Duodenal mucosa (tissue), 2 donors: ENCODE results near the gene NUP153.
"Not testable (repeated sequence)": the region's sequence is repeated elsewhere in the genome, so short reads cannot be mapped to it uniquely, and the experiment has no call there.

Experiments
- H3K27ac ChIP-seq: one replicate; pipeline ENCODE4 v1.7.0; 2013; ENCODE audit warnings: low read depth, low read length
- H3K27me3 ChIP-seq, 2 donors: one replicate each; pipeline ENCODE4 v1.7.0; 2013; ENCODE audit warnings: low read length in 2 of 2, control low read depth in 1 of 2; ENCODE audit not compliant: insufficient read depth in 2 of 2, control insufficient read depth in 1 of 2
- H3K36me3 ChIP-seq, 2 donors: one replicate each; pipeline ENCODE4 v1.7.0; 2013; ENCODE audit warnings: low read length in 2 of 2, control low read depth in 1 of 2; ENCODE audit not compliant: insufficient read depth in 2 of 2, control insufficient read depth in 1 of 2
- H3K4me1 ChIP-seq, 2 donors: one replicate each; pipeline ENCODE4 v1.7.0; 2013; ENCODE audit warnings: low read length in 2 of 2, control low read depth in 1 of 2; ENCODE audit not compliant: insufficient read depth in 2 of 2, control insufficient read depth in 1 of 2
- H3K4me3 ChIP-seq, 2 donors: one replicate each; pipeline ENCODE4 v1.7.0; 2013; ENCODE audit warnings: low read length in 2 of 2, low read depth in 1 of 2
- H3K9ac ChIP-seq, 2 donors: one replicate each; pipeline ENCODE4 v1.7.0; 2013; ENCODE audit warnings: low read length in 2 of 2, low read depth in 1 of 2
- H3K9me3 ChIP-seq, 2 donors: one replicate each; pipeline ENCODE4 v1.7.0; 2013; ENCODE audit warnings: low read length in 2 of 2, control low read depth in 1 of 2; ENCODE audit not compliant: control insufficient read depth in 1 of 2

The NUP153 gene

DNA sequence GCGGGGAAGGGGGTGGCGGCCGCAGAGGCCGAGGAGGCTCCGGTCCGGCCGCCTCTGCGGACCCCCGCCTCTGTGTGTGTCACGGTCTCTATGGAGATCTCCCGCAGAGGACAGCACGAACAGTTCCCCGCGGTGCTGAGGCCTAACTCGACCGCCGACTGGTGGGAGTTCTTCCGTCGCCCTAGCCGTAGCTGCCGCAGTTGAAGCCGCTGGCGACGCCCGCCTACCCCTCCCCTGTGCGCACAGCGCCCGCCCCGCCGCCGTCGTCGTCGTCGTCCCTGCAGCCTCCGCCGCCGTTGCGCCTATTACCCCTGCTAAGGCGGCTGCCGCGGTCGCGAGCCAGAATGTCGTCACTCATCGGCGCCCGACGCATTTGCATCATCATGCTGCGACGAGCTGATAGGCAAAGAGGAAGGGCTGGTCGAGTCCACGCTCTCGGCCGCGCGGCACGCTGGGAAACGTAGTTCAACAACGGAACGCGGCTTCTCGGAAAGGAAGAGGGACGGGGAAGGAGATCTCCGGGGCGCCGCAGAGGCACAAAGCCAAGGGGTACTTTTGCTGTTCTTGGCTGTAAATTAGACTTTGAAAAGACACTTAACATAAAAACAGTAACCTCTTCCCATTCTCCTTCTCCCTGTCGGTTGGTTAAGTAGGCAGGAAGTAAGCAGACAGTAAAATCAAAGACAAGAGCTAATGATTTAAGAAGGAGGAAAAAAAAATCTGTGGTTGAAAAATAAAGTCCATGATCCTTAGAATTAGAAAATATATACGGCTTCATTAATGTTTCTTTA, at the start of gene NUP153:
TSS of gene NUP153 (minus strand) at position 346 of the 791 bp plus-strand sequence. CDS start 538 bp downstream, outside the sequence.
- Histone ChIP-seq H3K4me1 (peaks cover 13 to 20% of the 10 kb centered on the region in 2 donors), H3K27ac (peak within 1 kb of the TSS; percentile 100), H3K27me3 (no peaks in the 10 kb centered on the region), H3K4me3 (peak within 1 kb of the TSS; percentile 70 to 88), H3K36me3 (no peaks in the 10 kb centered on the region), H3K9me3 (no peaks in the 10 kb centered on the region), H3K9ac (peak within 1 kb of the TSS; percentile 90 to 93)

DNA sequence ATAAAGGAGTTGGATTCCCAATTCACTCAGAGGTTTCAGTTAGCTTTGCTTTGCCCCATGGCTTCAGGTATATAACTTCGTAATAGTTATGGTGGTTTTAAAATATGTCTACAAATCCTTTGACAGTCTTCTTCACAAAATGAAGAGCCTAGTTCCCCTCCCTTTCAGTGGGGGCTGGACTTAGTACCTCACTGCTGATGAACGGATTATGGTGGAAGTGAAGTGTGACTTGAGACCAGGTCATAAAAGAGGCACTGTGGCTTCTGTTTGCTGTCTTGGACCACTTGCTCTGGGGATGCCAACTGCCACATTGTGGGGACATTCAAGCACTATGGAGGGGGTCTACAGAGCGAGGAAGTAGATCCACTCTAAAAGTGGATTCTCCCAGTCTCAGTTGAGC, 47.5 kb upstream of the NUP153 start:
- H3K4me1 ChIP-seq, result no peaks in the 10 kb centered on the region
- no peak overlapping the region for H3K4me3 ChIP-seq
- no peaks in the 10 kb centered on the region for H3K27me3 ChIP-seq
- no peaks in the 10 kb centered on the region for H3K9me3 ChIP-seq
- H3K36me3 ChIP-seq, result no peaks in the 10 kb centered on the region
- H3K27ac ChIP-seq, result no peak overlapping the region
- no peak overlapping the region for H3K9ac ChIP-seq

GRCh38 chr6:17745324-17745723, 38.6 kb upstream of the NUP153 start:
- H3K36me3 ChIP-seq, H3K27me3 ChIP-seq, H3K9me3 ChIP-seq, H3K27ac ChIP-seq, H3K9ac ChIP-seq, H3K4me1 ChIP-seq, H3K4me3 ChIP-seq: not testable (repeated sequence)

- not testable (repeated sequence) for H3K36me3 ChIP-seq, H3K27me3 ChIP-seq, H3K9me3 ChIP-seq, H3K27ac ChIP-seq, H3K4me3 ChIP-seq, H3K4me1 ChIP-seq, H3K9ac ChIP-seq
Measured at GRCh38 chr6:17744757-17745308, 38.1 kb upstream of the NUP153 start.

DNA sequence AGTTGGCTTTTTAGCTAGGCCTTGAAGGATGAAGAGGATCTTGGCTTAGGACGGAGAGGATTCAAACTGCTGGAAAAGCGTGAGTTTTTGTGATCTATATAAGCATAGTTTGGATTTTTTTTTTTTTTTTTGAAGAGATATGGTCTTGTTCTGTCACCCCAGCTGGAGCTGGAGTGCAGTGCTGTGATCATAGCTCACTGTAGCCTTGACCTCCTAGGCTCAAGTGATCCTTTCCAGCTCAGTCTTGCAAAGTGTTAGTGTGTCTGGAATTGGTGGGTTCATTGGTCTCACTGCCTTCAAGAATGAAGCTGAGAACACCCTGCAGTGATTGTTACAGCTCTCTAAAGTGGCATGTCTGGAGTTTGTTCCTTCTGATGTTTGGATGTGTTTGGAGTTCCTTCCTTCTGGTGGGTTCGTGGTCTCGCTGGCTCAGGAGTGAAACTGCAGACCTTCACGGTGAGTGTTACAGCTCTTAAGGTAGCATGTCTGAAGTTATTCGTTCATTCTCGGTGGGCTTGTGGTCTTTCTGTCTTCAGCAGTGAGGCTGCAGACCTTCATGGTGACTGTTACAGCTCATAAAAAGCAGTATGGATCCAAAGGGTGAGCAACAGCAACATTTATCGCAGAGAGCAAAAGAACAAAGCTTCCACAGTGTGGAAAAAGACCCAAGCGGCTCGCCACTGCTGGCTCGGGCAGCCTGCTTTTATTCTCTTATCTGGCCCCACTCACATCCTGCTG, 37.5 kb upstream of the NUP153 start:
- no peak overlapping the region for H3K27ac ChIP-seq
- H3K27me3 ChIP-seq, result no peaks in the 10 kb centered on the region
- H3K4me1 ChIP-seq, result no peaks in the 10 kb centered on the region
- no peaks in the 10 kb centered on the region for H3K9me3 ChIP-seq
- no peak overlapping the region for H3K4me3 ChIP-seq
- no peaks in the 10 kb centered on the region for H3K36me3 ChIP-seq
- no peak overlapping the region for H3K9ac ChIP-seq

GRCh38 chr6:17741507-17741906, 34.8 kb upstream of the NUP153 start:
- Histone ChIP-seq H3K9me3 (peaks cover 12 to 21% of the 10 kb centered on the region in 2 donors), H3K36me3 (no peaks in the 10 kb centered on the region), H3K4me3 (no peak overlapping the region), H3K4me1 (no peaks in the 10 kb centered on the region), H3K27me3 (no peaks in the 10 kb centered on the region), H3K9ac (no peak overlapping the region), H3K27ac (no peak overlapping the region)

DNA sequence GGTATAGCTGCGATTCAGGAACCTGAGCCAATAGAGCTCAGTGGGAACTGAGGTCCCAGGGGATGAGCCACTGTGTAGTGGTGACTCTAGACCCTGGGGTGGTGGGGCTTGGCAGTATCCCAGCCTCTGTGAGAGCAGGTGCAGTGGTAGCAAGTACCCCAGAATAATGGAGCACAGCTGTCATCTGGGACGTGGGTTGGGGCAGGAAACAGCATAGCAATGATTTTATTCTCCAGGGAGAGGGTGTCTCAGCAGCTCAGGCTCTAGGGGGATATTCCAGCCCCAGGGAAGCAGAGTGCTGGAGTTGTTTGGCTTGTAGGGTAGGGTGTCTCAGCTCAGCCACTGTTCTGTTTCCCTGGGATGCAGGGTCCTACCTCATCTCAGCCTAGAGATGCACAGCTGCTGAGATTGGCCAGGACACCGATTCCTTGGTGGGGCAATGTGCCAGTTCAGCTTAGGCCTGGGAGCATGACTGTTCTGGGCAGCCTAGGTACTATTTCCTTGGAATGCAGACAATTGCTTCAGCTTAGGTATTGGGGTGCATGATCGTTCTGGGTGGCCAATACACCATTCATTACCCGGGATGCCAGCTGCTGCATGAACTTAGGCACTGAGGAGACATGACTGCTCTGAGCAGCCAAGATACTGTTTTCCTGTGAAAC, 34.0 kb upstream of the NUP153 start:
- Histone ChIP-seq H3K27me3 (no peaks in the 10 kb centered on the region), H3K9ac (no peak overlapping the region), H3K9me3 (peaks cover 12 to 22% of the 10 kb centered on the region in 2 donors), H3K36me3 (no peaks in the 10 kb centered on the region), H3K4me1 (no peaks in the 10 kb centered on the region), H3K4me3 (no peak overlapping the region), H3K27ac (no peak overlapping the region)

DNA sequence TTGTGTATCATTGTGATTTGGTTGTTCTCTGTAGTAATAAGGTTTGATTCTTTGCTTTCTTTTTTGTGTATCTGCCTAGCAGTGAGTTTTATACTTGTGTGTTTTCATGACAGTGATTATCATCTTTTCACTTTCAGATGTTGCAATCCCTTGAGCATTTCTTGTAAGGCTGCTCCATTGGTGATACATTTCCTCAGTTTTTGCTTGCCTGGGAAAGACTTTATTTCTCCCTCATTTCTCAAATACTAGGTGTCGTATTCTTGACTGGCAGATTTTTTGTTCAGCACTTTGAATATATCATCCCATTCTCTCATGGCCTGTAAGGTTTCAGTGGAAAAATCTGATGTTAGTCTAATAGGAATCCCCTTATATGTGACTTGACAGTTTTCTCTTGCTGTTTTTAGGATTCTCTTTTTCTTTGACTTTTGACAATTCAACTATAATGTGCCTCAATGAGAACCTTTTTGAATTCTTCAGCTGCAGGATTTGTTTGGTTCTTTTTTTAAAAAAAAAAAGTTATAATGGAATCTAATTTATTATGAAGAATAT, 31.1 kb upstream of the NUP153 start:
- Histone ChIP-seq H3K27me3 (no peaks in the 10 kb centered on the region), H3K9ac (no peak overlapping the region), H3K36me3 (no peaks in the 10 kb centered on the region), H3K4me3 (no peak overlapping the region), H3K9me3 (peaks cover 12 to 22% of the 10 kb centered on the region in 2 donors), H3K4me1 (no peaks in the 10 kb centered on the region), H3K27ac (no peak overlapping the region)

- H3K27me3 ChIP-seq, result not testable (repeated sequence)
Measured at GRCh38 chr6:17735311-17735710, 28.6 kb upstream of the NUP153 start.

More at GRCh38 chr6:17735311-17735710, 28.6 kb upstream of the NUP153 start:
- not testable (repeated sequence) for H3K4me1 ChIP-seq, H3K9ac ChIP-seq, H3K36me3 ChIP-seq, H3K27ac ChIP-seq, H3K4me3 ChIP-seq
- peaks cover 12 to 22% of the 10 kb centered on the region in 2 donors for H3K9me3 ChIP-seq
